HepG2 (cell line): ENCODE data around the gene ABHD3. TPM values are rescaled to one million over a fixed set of nuclear protein-coding genes. Genes with fewer than 3 reads are reported as not detected.

ENCODE experiments used
- AHDC1 ChIP-seq: sonication (generic); formaldehyde crosslinking; IDR thresholded peaks from 2 replicates; pipeline ENCODE4 v1.5.1; 2020; ENCODE audit warnings: mild to moderate bottlenecking, missing genetic modification reagents, borderline replicate concordance
- BHLHE40 ChIP-seq: IDR thresholded peaks from 2 replicates; pipeline ENCODE4 v1.6.1; 2011; ENCODE audit warnings: low read length, improper control_type of control experiment
- EED ChIP-seq: sonication (generic); formaldehyde crosslinking; IDR thresholded peaks from 2 replicates; pipeline ENCODE4 v1.5.0; 2020; ENCODE audit warnings: mild to moderate bottlenecking, missing genetic modification reagents
- HNF4A ChIP-seq: sonication (generic); formaldehyde crosslinking; IDR thresholded peaks from 2 replicates; pipeline ENCODE4 v1.4.0; 2020; ENCODE audit warnings: missing genetic modification reagents
- HNRNPLL ChIP-seq: fragments of 200-400 bp; formaldehyde crosslinking; IDR thresholded peaks from 2 replicates; pipeline ENCODE4 v1.6.1; 2017; ENCODE audit warnings: mild to moderate bottlenecking, low read depth, low read length; ENCODE audit not compliant: poor library complexity, severe bottlenecking
- IKZF4 ChIP-seq: sonication (generic); formaldehyde crosslinking; IDR thresholded peaks from 2 replicates; pipeline ENCODE4 v1.5.1; 2020; ENCODE audit warnings: borderline replicate concordance, mild to moderate bottlenecking, low read depth, missing genetic modification reagents; ENCODE audit errors: not compliant biosample characterization
- JDP2 ChIP-seq: sonication (generic); formaldehyde crosslinking; IDR thresholded peaks from 2 replicates; pipeline ENCODE4 v1.8.1; 2022; ENCODE audit warnings: missing genetic modification reagents, borderline replicate concordance
- NR2F1 ChIP-seq, 2 experiments: fragments of 450-650 bp in 1 of 2; formaldehyde crosslinking in 1 of 2; IDR thresholded peaks; 2 replicates each; pipeline versions ENCODE4 v1.5.0 to v1.6.1; 2016 to 2020; ENCODE audit warnings: mild to moderate bottlenecking in 1 of 2, missing compliant biosample characterization in 1 of 2, missing genetic modification reagents in 1 of 2, moderate library complexity in 1 of 2
- NR2F2 ChIP-seq: IDR thresholded peaks from 2 replicates; pipeline ENCODE4 v1.6.1; 2012; ENCODE audit warnings: low read depth, inconsistent platforms, borderline replicate concordance
- NRL ChIP-seq: sonication (generic); formaldehyde crosslinking; IDR thresholded peaks from 2 replicates; pipeline ENCODE4 v1.5.0; 2020; ENCODE audit warnings: missing genetic modification reagents, mild to moderate bottlenecking, moderate library complexity, borderline replicate concordance
- POLR2G ChIP-seq: fragments of 200-400 bp; formaldehyde crosslinking; IDR thresholded peaks from 2 replicates; pipeline ENCODE4 v1.6.1; 2018; ENCODE audit warnings: mild to moderate bottlenecking, low read depth, low read length, moderate library complexity
- SIX1 ChIP-seq: sonication (generic); formaldehyde crosslinking; IDR thresholded peaks from 2 replicates; pipeline ENCODE4 v1.4.0; 2020; ENCODE audit warnings: missing genetic modification reagents, borderline replicate concordance
- SMAD9 ChIP-seq: sonication (generic); formaldehyde crosslinking; IDR thresholded peaks from 2 replicates; pipeline ENCODE4 v1.5.1; 2020; ENCODE audit warnings: mild to moderate bottlenecking, missing genetic modification reagents
- SP5 ChIP-seq: IDR thresholded peaks from 2 replicates; pipeline ENCODE4 v1.6.1; 2016; ENCODE audit warnings: low read depth, borderline replicate concordance
- THAP11 ChIP-seq: IDR thresholded peaks from 2 replicates; pipeline ENCODE4 v1.6.1; 2016; ENCODE audit warnings: missing biosample characterization, missing genetic modification reagents
- ZFP36L2 ChIP-seq: sonication (generic); formaldehyde crosslinking; IDR thresholded peaks from 2 replicates; pipeline ENCODE4 v1.4.0; 2020; ENCODE audit warnings: missing genetic modification reagents
- ZNF292 ChIP-seq: sonication (generic); formaldehyde crosslinking; IDR thresholded peaks from 2 replicates; pipeline ENCODE4 v1.8.1; 2022; ENCODE audit warnings: mild to moderate bottlenecking, low read depth, missing genetic modification reagents, borderline replicate concordance
- ZNF335 ChIP-seq: sonication (generic); formaldehyde crosslinking; IDR thresholded peaks from 2 replicates; pipeline ENCODE4 v1.4.0; 2020; ENCODE audit warnings: missing genetic modification reagents
- ZNF496 ChIP-seq: sonication (generic); formaldehyde crosslinking; IDR thresholded peaks from 2 replicates; pipeline ENCODE4 v1.8.1; 2023; ENCODE audit warnings: mild to moderate bottlenecking, moderate library complexity, missing genetic modification reagents; ENCODE audit not compliant: insufficient replicate concordance
- ZNF629 ChIP-seq: sonication (generic); formaldehyde crosslinking; conservative IDR thresholded peaks from 2 replicates; pipeline ENCODE4 v1.5.0; 2020; ENCODE audit warnings: missing genetic modification reagents
- ZNF674 ChIP-seq: sonication (generic); formaldehyde crosslinking; IDR thresholded peaks from 2 replicates; pipeline ENCODE4 v1.5.0; 2020; ENCODE audit warnings: low read depth, mild to moderate bottlenecking, missing genetic modification reagents
- ZNF781 ChIP-seq: sonication (generic); formaldehyde crosslinking; IDR thresholded peaks from 2 replicates; pipeline ENCODE4 v1.5.1; 2020; ENCODE audit warnings: borderline replicate concordance, mild to moderate bottlenecking, missing genetic modification reagents; ENCODE audit errors: not compliant biosample characterization
- polyA plus RNA-seq, 8 experiments: library from polyadenylated mRNA; depleted of rRNA in 3 of 8; stranded (reverse) in 7 of 8; unstranded in 1 of 8; fragments of >200 nt; fragmentation: Illumina TruSeq in 4 of 8; extraction: Trizol in 4 of 8; gene quantifications; 2 replicates each; pipeline versions ENCODE4 v1.2.1 to v1.2.3, GENCODE V29; 2011 to 2016; ENCODE audit warnings: low read depth in 4 of 8, missing spikeins in 1 of 8, mixed read lengths in 1 of 8; ENCODE audit not compliant: insufficient read depth in 1 of 8
- total RNA-seq, 5 experiments: library from RNA; depleted of rRNA; stranded (reverse); fragments of >200 nt; fragmentation: Illumina TruSeq; extraction: Trizol; gene quantifications; 2 replicates each; pipeline ENCODE4 v1.2.3, GENCODE V29; 2016; ENCODE audit warnings: low read depth in 1 of 5
- TF ChIP-seq, protein P1 (sequence below): sonication (generic); formaldehyde crosslinking; IDR thresholded peaks from 2 replicates; pipeline ENCODE4 v1.4.0; 2020; ENCODE audit warnings: mild to moderate bottlenecking, missing genetic modification reagents
- TF ChIP-seq, protein P2 (sequence below): sonication (generic); formaldehyde crosslinking; IDR thresholded peaks from 2 replicates; pipeline ENCODE4 v1.8.1; 2023; ENCODE audit warnings: missing genetic modification reagents, mild to moderate bottlenecking, borderline replicate concordance

ABHD3 gene
- total and polyA plus RNA-seq, 2 of the 13 experiments (the other 11 are each of a cell fraction or from before 2014, with no cell fraction given), result 32.1 to 40.2 TPM

GRCh38 chr18:21686282-21687105 lies 18.1 kb downstream of the ABHD3 start (continued):
- TF ChIP-seq ZFP36L2 (CRISPR knock-in tag), result no peak
- TF ChIP-seq EED (CRISPR knock-in tag), result no peak
- TF ChIP-seq SP5, result peak; percentile 25; the same call in 1 of the 2 replicates
- TF ChIP-seq, protein P1, sequence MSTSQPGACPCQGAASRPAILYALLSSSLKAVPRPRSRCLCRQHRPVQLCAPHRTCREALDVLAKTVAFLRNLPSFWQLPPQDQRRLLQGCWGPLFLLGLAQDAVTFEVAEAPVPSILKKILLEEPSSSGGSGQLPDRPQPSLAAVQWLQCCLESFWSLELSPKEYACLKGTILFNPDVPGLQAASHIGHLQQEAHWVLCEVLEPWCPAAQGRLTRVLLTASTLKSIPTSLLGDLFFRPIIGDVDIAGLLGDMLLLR (CRISPR knock-in tag), result no peak
- no peak for TF ChIP-seq NR2F1 (CRISPR knock-in tag; IDR thresholded peaks at IDR 0.05)
- no peak for TF ChIP-seq NR2F2
- TF ChIP-seq ZNF781 (CRISPR knock-in tag), result no peak
- TF ChIP-seq, protein P2, sequence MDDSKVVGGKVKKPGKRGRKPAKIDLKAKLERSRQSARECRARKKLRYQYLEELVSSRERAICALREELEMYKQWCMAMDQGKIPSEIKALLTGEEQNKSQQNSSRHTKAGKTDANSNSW, result no peak
- TF ChIP-seq JDP2 (CRISPR knock-in tag), result no peak
- no peak for TF ChIP-seq NRL
- no peak for TF ChIP-seq IKZF4 (CRISPR knock-in tag)
- no peak for TF ChIP-seq THAP11 (CRISPR knock-in tag)
- TF ChIP-seq ZNF335, result 0 out of 2 replicates have a peak, but pooled peaks have one; percentile 38
- TF ChIP-seq SMAD9 (CRISPR knock-in tag), result no peak
- peak; percentile 95 for TF ChIP-seq ZNF292 (CRISPR knock-in tag)
- peak; percentile 81 for TF ChIP-seq HNF4A (CRISPR knock-in tag)
- no peak for TF ChIP-seq POLR2G
- TF ChIP-seq HNRNPLL, result no peak
- no peak for TF ChIP-seq BHLHE40
- no peak for TF ChIP-seq ZNF674
- TF ChIP-seq SIX1 (CRISPR knock-in tag), result peak; percentile 48; the same call in 1 of the 2 replicates
- TF ChIP-seq AHDC1 (CRISPR knock-in tag), result peak; percentile 84; the same call in 1 of the 2 replicates
- no peak for TF ChIP-seq ZNF496 (CRISPR knock-in tag)
- no peak for TF ChIP-seq ZNF629 (CRISPR knock-in tag)
